CD4-positive, alpha-beta T cell treated with Interleukin-15 for 4 hours (primary cell): ENCODE measurements around the gene OFD1.

Source experiments
- DNase-seq: peaks from one replicate; pipeline ENCODE4 v3.0.0-alpha.2; 2020; ENCODE audit warnings: low spot score

The OFD1 gene

DNA sequence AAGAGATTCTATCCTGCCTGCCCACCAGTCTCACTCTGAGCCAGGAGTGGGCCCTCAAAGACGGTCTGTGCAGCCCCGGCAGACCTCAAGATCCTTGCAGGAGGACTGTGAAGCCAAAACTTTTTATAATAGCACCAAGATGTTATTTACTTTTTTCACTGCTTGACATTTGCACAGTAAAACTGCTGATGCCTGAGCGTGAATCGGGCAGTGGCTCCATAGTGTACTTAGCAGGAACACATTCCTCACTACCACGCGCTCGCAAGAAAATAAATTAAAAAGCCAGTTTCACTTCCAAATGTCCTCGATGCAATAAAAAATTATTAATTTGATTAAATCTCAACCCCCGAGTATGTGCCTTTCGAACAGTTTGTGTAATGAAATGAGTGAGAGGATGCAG is 59.9 kb downstream of the OFD1 start:
- DNase-seq = no peak

- no peak for DNase-seq
Measured at GRCh38 chrX:13797512-13797911, 63.0 kb downstream of the OFD1 start.

DNA sequence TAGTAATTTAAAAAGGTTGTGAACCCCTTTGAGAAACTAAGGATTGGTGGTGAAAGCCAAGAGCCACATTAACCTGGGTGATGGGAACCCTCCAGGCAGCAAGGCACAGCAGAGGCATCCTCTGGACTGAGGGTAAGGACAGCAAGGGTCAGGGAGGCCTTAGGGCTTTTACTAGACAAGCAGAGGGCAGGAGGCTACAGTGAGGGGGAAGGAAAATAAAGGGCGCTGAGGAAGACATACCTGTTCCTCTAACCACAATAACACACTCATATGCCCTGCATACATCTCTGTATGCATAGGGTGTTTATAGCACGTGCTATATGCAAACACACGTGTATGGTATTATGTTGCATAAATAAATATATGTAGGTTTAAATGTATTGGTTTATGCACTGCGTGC is 63.6 kb downstream of the OFD1 start:
- DNase-seq = no peak

DNA sequence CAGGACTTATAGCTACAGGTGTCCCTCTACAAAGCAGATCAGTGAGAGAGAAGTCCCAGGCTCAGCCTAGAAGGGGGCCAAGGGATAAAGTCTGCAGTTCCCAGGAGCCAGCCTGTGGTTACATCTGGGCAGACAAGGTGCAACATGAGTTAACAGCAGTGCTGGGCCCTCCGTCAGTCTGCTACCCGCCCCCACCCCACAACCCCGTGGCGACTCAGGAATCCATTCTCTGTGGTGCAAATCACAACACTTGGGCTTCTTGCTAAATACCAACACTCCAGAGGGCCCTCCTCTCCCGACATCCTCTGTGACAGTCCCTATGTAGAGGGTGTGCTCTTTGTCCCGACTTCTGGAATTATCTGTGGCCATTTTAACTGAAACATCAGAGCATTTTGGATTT is 68.6 kb downstream of the OFD1 start:
- DNase-seq = no peak

DNA sequence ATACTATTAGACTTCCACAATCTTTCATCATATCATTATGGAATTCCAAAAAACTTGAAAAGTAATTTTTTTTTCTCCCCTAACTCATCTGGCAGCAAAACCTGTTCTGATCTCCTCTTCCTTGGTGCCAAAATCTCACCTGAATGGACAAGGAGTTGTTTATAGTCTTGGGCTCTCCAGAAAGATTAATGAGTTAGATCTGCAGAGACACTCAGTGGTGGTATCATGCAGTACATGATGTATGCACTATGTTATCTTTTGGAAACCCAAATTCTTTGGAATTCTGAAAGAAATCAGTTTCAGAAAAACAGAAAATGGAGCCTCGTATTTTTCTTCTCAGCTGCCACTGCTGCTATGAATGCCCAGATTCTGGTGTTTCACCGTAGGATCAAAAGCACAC is 70.7 kb downstream of the OFD1 start:
- no peak for DNase-seq

- no peak for DNase-seq
Measured at GRCh38 chrX:13808293-13808692, 73.7 kb downstream of the OFD1 start.

GRCh38 chrX:13808865-13809264 is 74.3 kb downstream of the OFD1 start:
- no peak for DNase-seq

GRCh38 chrX:13815664-13816063 is 81.1 kb downstream of the OFD1 start:
- DNase-seq = no peak

GRCh38 chrX:13816176-13816575 is 81.6 kb downstream of the OFD1 start:
- DNase-seq = no peak

DNA sequence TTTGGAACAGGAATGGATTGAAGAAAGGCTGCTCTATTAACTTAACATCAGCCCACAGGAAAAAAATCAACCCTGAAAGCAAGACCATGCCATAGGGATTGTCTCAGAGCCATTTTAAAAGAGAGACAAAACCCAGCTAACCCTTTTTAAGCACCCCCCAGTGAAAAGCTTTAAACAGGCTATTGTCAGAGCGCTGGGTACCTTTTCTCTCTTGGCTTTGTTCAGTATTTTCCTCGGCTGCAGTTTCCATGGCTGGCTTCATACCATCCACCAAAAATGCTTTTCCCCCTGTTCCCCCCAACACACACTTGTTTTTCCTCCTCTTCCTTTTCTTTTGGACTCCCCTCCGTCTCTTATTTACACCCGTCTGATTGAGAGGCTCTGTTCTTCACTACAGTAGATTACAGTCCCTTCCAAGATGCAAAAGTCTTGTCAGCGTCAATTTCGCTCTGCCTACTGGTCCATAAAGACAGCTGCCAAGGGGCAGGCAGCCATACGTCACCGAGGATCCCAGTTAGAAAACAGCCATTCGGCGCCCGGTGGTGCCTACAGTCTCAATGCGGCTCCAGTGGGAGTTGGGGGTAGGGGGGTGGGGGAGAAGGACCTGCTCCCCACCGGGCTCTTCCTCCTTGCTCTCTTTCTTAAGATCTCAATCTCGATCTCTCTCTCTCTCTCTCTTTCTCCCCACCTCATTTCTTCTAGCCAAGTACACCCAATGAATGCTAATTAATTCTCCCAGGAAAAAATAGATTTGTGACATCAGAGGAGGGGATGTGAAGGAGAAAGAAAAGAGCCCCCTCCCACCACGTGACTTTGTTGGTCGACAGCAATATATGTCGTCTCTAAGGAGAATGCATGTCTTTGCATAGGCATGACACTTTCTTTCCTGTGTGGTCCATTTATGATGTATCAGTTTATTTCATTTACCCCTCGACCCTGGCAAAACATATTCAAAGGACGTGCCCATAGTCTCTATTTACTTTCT is 82.4 kb downstream of the OFD1 start, which contains the start of gene GPM6B:
GPM6B (minus strand) TSS at position 451 of the 985 bp plus-strand sequence; CDS start at position 262, 189 bp downstream.
- no peak for DNase-seq
